ENCODE results near the gene RIGI. TPM values are rescaled to one million over a fixed set of nuclear protein-coding genes. Genes with fewer than 3 reads are reported as not detected.

Gene RIGI
- total RNA-seq, 1 donor from 2014 or later = 12.3 TPM

- POLR2A ChIA-PET = no interaction called here
- DNase-seq (no peak), ATAC-seq (ENCODE audit: low read depth) (no peak)
- H3K4me1 Mint-ChIP-seq = peaks cover 4% of the 10 kb centered on the region
- TF ChIP-seq, protein P1, sequence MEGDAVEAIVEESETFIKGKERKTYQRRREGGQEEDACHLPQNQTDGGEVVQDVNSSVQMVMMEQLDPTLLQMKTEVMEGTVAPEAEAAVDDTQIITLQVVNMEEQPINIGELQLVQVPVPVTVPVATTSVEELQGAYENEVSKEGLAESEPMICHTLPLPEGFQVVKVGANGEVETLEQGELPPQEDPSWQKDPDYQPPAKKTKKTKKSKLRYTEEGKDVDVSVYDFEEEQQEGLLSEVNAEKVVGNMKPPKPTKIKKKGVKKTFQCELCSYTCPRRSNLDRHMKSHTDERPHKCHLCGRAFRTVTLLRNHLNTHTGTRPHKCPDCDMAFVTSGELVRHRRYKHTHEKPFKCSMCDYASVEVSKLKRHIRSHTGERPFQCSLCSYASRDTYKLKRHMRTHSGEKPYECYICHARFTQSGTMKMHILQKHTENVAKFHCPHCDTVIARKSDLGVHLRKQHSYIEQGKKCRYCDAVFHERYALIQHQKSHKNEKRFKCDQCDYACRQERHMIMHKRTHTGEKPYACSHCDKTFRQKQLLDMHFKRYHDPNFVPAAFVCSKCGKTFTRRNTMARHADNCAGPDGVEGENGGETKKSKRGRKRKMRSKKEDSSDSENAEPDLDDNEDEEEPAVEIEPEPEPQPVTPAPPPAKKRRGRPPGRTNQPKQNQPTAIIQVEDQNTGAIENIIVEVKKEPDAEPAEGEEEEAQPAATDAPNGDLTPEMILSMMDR (IDR thresholded peaks at IDR 0.05) = no peak
- H3K4me3 Mint-ChIP-seq = no peak overlapping the region
- no peaks in the 10 kb centered on the region for H3K9me3 Mint-ChIP-seq
- CTCF ChIA-PET = no interaction called here
- H3K27ac Mint-ChIP-seq = no peak overlapping the region
- peaks cover 40% of the 10 kb centered on the region for H3K36me3 Mint-ChIP-seq (ENCODE audit: low read depth)
- intact Hi-C loops (cut with micrococcal nuclease) = no loop called here
- no peaks in the 10 kb centered on the region for H3K27me3 Mint-ChIP-seq
These were observed 17.1 kb upstream of the RIGI start for GRCh38 chr9:32543047-32543446.

DNA sequence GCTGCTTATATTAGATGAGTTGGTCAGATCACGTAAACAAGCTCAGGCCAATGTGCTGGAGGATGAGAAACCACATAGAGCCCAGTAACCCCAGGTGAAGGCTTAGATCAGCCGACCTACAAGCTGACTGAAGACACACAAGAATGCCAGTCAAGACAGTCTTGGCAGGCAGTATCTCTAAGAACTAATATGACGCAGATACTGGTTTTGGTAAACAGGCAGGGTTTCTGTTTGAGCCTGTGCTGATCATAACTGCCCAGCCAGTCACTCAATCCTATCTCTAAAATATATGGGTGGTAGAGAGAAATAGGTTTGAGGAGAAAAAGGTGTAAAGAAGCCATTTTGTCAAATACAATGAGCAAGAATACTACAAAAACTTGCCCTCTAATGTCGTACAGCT is 7.8 kb upstream of the RIGI start:
- Mint-ChIP-seq H3K27me3 (no peaks in the 10 kb centered on the region), H3K36me3 (ENCODE audit: low read depth) (peaks cover 9% of the 10 kb centered on the region), H3K4me3 (no peak overlapping the region), H3K4me1 (no peaks in the 10 kb centered on the region), H3K9me3 (no peaks in the 10 kb centered on the region), H3K27ac (no peak overlapping the region)
- CTCF ChIA-PET = no interaction called here
- ATAC-seq (ENCODE audit: low read depth) = no peak
- no peak for DNase-seq
- intact Hi-C loops (cut with micrococcal nuclease) = no loop called here
- TF ChIP-seq, protein P1 (IDR thresholded peaks at IDR 0.05) = no peak
- POLR2A ChIA-PET = no interaction called here

DNA sequence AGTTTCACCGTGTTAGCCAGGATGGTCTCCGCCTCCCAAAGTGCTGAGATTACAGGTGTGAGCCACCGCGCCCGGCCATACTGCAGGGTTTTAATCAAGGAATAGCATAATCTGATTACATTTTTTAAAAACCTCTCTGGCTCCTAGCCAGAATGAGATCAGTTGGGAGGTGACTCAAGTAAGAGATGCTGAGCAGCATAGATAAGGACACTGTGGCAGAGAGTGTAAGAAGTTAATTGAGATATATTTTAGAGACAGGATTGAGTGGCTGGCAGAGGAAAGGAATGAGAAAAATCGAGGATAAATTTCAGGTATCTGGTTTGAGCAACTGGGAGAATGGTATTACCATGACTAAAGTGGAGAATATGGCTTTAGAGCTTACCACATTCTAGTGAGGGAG is 7.3 kb upstream of the RIGI start:
- CTCF ChIA-PET = no interaction called here

GRCh38 chr9:32526707-32527048 is 682 bp upstream of the RIGI start:
- H3K36me3 Mint-ChIP-seq (ENCODE audit: low read depth) = peaks cover 34% of the 10 kb centered on the region
- CTCF ChIA-PET = interaction anchor here (1.3 to 2.9 kb wide), 4 partner anchors 18 to 148 kb away, joined by 3 to 34 read pairs (median 6); no protein-coding TSS in a partner anchor
- peak overlapping the region; percentile 94 for H3K27ac Mint-ChIP-seq
- POLR2A ChIA-PET = interaction anchor here (0.6 to 3.0 kb wide), 6 partner anchors 25 to 947 kb away, joined by 3 to 40 read pairs (median 8); partner anchors contain the start of genes DNAJA1, NDUFB6, NOL6 and SMIM27
- peaks cover 4% of the 10 kb centered on the region for H3K9me3 Mint-ChIP-seq
- TF ChIP-seq, protein P1 (IDR thresholded peaks at IDR 0.05) = no peak
- ATAC-seq (ENCODE audit: low read depth) = no peak
- DNase-seq = no peak
- intact Hi-C loops (cut with micrococcal nuclease) = loop anchor here (1.0 kb wide), 4 partner anchors 24 to 147 kb away; partner anchors contain the start of genes ACO1 and NDUFB6
- H3K4me3 Mint-ChIP-seq = peak overlapping the region; percentile 98
- H3K27me3 Mint-ChIP-seq = no peaks in the 10 kb centered on the region
- H3K4me1 Mint-ChIP-seq = peaks cover 52% of the 10 kb centered on the region

More for the DNA sequence above, 7.3 kb upstream of the RIGI start:
- DNase-seq = no peak
- H3K4me1 Mint-ChIP-seq = no peaks in the 10 kb centered on the region
- TF ChIP-seq, protein P1 (IDR thresholded peaks at IDR 0.05) = no peak
- ATAC-seq (ENCODE audit: low read depth) = no peak
- H3K27ac Mint-ChIP-seq = no peak overlapping the region
- H3K4me3 Mint-ChIP-seq = no peak overlapping the region
- no peaks in the 10 kb centered on the region for H3K9me3 Mint-ChIP-seq
- intact Hi-C loops (cut with micrococcal nuclease) = no loop called here
- no peaks in the 10 kb centered on the region for H3K27me3 Mint-ChIP-seq
- POLR2A ChIA-PET = interaction anchor here (0.7 kb wide), 1 partner anchor 18 kb away, joined by 4 read pairs; no protein-coding TSS in a partner anchor
- H3K36me3 Mint-ChIP-seq (ENCODE audit: low read depth) = peaks cover 9% of the 10 kb centered on the region

DNA sequence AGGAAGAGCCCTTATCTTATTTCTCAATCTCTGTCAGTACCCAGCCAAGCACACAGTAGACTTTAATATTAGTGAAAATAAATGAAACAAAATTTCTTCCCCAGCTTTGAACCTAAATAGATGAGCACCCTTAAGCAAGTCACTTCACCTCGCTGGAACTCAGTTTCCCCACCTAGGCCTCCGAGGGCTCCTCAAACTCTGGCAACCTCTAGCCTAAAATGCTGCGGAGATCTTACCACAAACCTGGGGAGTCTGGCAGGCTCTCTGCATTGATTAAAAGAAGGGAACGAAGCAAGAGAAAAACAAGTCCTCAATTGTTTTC is 326 bp downstream of the RIGI start:
- intact Hi-C loops (cut with micrococcal nuclease) = loop anchor here (1.0 kb wide), 4 partner anchors 25 to 146 kb away; partner anchors contain the start of genes ACO1 and NDUFB6
- ChIA-PET CTCF (interaction anchor here (0.7 to 2.9 kb wide), 6 partner anchors 19 to 147 kb away, joined by 3 to 34 read pairs (median 4); partner anchors contain the start of gene NDUFB6), POLR2A (interaction anchor here (1.3 to 3.0 kb wide), 5 partner anchors 26 to 499 kb away, joined by 3 to 40 read pairs (median 5); partner anchors contain the start of genes DNAJA1, NDUFB6, SMIM27 and TOPORS)
- H3K27ac Mint-ChIP-seq = peak overlapping the region; percentile 94
- H3K36me3 Mint-ChIP-seq (ENCODE audit: low read depth) = peaks cover 31% of the 10 kb centered on the region
- H3K27me3 Mint-ChIP-seq = no peaks in the 10 kb centered on the region
- H3K9me3 Mint-ChIP-seq = peaks cover 4% of the 10 kb centered on the region
- DNase-seq = no peak
- ATAC-seq (ENCODE audit: low read depth) = no peak
- H3K4me1 Mint-ChIP-seq = peaks cover 55% of the 10 kb centered on the region
- TF ChIP-seq, protein P1 (IDR thresholded peaks at IDR 0.05) = no peak
- H3K4me3 Mint-ChIP-seq = peak overlapping the region; percentile 98
